SK-N-SH treated with all-trans-retinoic acid at 6 μM for 48 hours (cell line): ENCODE results near the gene DNASE1L2.

Source experiments
- ATAC-seq: fragments of 200-7000 bp; cut with Tn5 transposase; 3 replicates; pipeline ENCODE4 v1.9.1; 2020; ENCODE audit warnings: mild to moderate bottlenecking, moderate library complexity
- BACH2 ChIP-seq: fragments of 250-450 bp; sonication (Bioruptor Pico); IDR thresholded peaks from 2 replicates; pipeline ENCODE4 v1.9.0; 2021; ENCODE audit warnings: mild to moderate bottlenecking, borderline replicate concordance
- CSDC2 ChIP-seq: fragments of 250-450 bp; sonication (Bioruptor Pico); IDR thresholded peaks from 2 replicates; pipeline ENCODE4 v1.5.0; 2020; ENCODE audit warnings: mild to moderate bottlenecking, moderate library complexity
- ESRRG ChIP-seq: fragments of 250-450 bp; sonication (Bioruptor Pico); IDR thresholded peaks from 2 replicates; pipeline ENCODE4 v1.6.1; 2021; ENCODE audit warnings: mild to moderate bottlenecking
- GLIS3 ChIP-seq: fragments of 250-450 bp; sonication (Bioruptor Pico); IDR thresholded peaks from 2 replicates; pipeline ENCODE4 v1.5.0; 2020; ENCODE audit warnings: mild to moderate bottlenecking, moderate library complexity
- ISL1 ChIP-seq: fragments of 250-450 bp; sonication (Bioruptor Pico); IDR thresholded peaks from 2 replicates; pipeline ENCODE4 v2.1.2; 2022; ENCODE audit warnings: mild to moderate bottlenecking, moderate library complexity
- OSR1 ChIP-seq: fragments of 250-450 bp; sonication (Bioruptor Pico); IDR thresholded peaks from 2 replicates; pipeline ENCODE4 v1.8.0; 2022; ENCODE audit warnings: moderate library complexity, mild to moderate bottlenecking, inconsistent platforms
- PPARA ChIP-seq: fragments of 250-450 bp; sonication (Bioruptor Pico); IDR thresholded peaks from 2 replicates; pipeline ENCODE4 v1.5.0; 2020; ENCODE audit warnings: mild to moderate bottlenecking, borderline replicate concordance
- RARB ChIP-seq: fragments of 250-450 bp; sonication (Bioruptor Pico); IDR thresholded peaks from 2 replicates; pipeline ENCODE4 v1.8.0; 2021; ENCODE audit warnings: mild to moderate bottlenecking, moderate library complexity
- SNAI2 ChIP-seq: fragments of 250-450 bp; sonication (Bioruptor Pico); IDR thresholded peaks from 2 replicates; pipeline ENCODE4 v1.5.0; 2020; ENCODE audit warnings: mild to moderate bottlenecking, moderate library complexity
- TCF4 ChIP-seq: fragments of 250-450 bp; sonication (Bioruptor Pico); IDR thresholded peaks from 2 replicates; pipeline ENCODE4 v1.8.0; 2021; ENCODE audit warnings: mild to moderate bottlenecking, moderate library complexity, borderline replicate concordance
- TOX ChIP-seq: fragments of 250-450 bp; sonication (Bioruptor Pico); IDR thresholded peaks from 2 replicates; pipeline ENCODE4 v1.8.0; 2021; ENCODE audit warnings: mild to moderate bottlenecking, moderate library complexity, borderline replicate concordance
- ZC3H10 ChIP-seq: fragments of 250-450 bp; sonication (Bioruptor Pico); IDR thresholded peaks from 2 replicates; pipeline ENCODE4 v1.5.1; 2021; ENCODE audit warnings: mild to moderate bottlenecking, moderate library complexity
- ZFP3 ChIP-seq: fragments of 250-450 bp; sonication (Bioruptor Pico); IDR thresholded peaks from 2 replicates; pipeline ENCODE4 v1.5.0; 2020; ENCODE audit warnings: mild to moderate bottlenecking, moderate library complexity
- ZFP30 ChIP-seq: fragments of 450-650 bp; formaldehyde crosslinking; IDR thresholded peaks from 2 replicates; pipeline ENCODE4 v1.5.0; 2022; ENCODE audit warnings: mild to moderate bottlenecking, moderate library complexity
- ZNF70 ChIP-seq: fragments of 450-650 bp; formaldehyde crosslinking; IDR thresholded peaks from 2 replicates; pipeline ENCODE4 v1.5.0; 2020; ENCODE audit warnings: mild to moderate bottlenecking, moderate library complexity
- ZNF8 ChIP-seq: fragments of 450-650 bp; formaldehyde crosslinking; IDR thresholded peaks from 2 replicates; pipeline ENCODE4 v1.5.0; 2020; ENCODE audit warnings: mild to moderate bottlenecking, moderate library complexity
- TF ChIP-seq, protein P1 (sequence below): fragments of 250-450 bp; sonication (Bioruptor Pico); IDR thresholded peaks from 2 replicates; pipeline ENCODE4 v1.8.0; 2020; ENCODE audit warnings: mild to moderate bottlenecking, moderate library complexity, borderline replicate concordance
- TF ChIP-seq, protein P2 (sequence below): fragments of 250-450 bp; sonication (Bioruptor Pico); IDR thresholded peaks from 2 replicates; pipeline ENCODE4 v1.5.1; 2021; ENCODE audit warnings: mild to moderate bottlenecking, moderate library complexity
- TF ChIP-seq, protein P3 (sequence below): fragments of 250-450 bp; sonication (Bioruptor Pico); IDR thresholded peaks from 2 replicates; pipeline ENCODE4 v1.8.0; 2021; ENCODE audit warnings: low read depth, mild to moderate bottlenecking, moderate library complexity, borderline replicate concordance
- TF ChIP-seq, protein P4 (sequence below): fragments of 250-450 bp; sonication (Bioruptor Pico); IDR thresholded peaks from 2 replicates; pipeline ENCODE4 v1.5.0; 2020; ENCODE audit warnings: mild to moderate bottlenecking, moderate library complexity

The DNASE1L2 gene

DNA sequence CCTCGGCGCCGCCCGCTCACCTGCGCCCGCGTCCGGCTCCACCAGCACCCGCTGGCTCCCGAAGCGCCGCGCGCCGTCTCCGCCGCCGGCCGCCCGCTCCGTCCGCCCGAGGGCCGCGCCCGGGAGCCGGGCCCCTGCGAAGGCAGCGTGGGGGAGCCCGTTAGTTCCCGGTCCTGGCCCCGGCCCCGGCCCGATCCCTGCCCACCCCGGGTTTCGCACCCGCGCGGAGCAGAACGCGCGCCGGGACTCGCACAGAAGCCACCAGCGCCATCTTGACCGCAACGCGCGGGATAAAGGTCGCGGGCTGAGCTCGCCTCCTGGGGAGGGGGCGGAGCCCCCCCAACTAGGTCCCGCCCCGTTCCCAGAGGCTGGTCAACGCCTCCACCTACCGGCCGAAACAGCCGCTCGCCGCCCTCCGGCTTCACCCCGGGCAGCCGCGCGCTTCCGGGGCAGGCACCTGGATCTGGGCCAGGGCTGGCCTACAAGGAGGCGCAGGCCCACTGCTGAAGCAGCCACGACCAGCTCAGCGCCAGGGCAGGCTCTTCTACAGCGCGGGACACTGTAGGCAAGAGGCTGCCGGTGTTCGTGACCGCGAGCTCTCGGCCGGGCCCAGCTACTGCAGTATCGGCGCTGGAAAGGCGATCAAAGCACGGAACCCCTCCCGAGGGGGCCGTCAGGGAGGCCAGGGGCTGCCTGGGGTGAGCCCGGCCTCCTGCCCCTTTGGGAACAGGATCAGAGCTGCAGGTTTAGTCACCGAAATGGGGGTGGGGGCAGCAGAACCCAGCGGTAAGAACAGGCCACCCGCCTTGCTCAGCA is 15.3 kb downstream of the DNASE1L2 start, which contains the start of gene ECI1:
TSS of gene ECI1 (minus strand) at position 292 of the 816 bp plus-strand sequence. CDS start at position 271, 21 bp downstream.
- ATAC-seq = peak; percentile 91
- TF ChIP-seq, protein P1, sequence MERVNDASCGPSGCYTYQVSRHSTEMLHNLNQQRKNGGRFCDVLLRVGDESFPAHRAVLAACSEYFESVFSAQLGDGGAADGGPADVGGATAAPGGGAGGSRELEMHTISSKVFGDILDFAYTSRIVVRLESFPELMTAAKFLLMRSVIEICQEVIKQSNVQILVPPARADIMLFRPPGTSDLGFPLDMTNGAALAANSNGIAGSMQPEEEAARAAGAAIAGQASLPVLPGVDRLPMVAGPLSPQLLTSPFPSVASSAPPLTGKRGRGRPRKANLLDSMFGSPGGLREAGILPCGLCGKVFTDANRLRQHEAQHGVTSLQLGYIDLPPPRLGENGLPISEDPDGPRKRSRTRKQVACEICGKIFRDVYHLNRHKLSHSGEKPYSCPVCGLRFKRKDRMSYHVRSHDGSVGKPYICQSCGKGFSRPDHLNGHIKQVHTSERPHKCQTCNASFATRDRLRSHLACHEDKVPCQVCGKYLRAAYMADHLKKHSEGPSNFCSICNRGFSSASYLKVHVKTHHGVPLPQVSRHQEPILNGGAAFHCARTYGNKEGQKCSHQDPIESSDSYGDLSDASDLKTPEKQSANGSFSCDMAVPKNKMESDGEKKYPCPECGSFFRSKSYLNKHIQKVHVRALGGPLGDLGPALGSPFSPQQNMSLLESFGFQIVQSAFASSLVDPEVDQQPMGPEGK (CRISPR knock-in tag) = peak; percentile 100
- TF ChIP-seq GLIS3 = peak; percentile 2; the same call in 1 of the 2 replicates
- TF ChIP-seq, protein P2, sequence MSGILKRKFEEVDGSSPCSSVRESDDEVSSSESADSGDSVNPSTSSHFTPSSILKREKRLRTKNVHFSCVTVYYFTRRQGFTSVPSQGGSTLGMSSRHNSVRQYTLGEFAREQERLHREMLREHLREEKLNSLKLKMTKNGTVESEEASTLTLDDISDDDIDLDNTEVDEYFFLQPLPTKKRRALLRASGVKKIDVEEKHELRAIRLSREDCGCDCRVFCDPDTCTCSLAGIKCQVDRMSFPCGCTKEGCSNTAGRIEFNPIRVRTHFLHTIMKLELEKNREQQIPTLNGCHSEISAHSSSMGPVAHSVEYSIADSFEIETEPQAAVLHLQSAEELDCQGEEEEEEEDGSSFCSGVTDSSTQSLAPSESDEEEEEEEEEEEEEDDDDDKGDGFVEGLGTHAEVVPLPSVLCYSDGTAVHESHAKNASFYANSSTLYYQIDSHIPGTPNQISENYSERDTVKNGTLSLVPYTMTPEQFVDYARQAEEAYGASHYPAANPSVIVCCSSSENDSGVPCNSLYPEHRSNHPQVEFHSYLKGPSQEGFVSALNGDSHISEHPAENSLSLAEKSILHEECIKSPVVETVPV = 0 out of 2 replicates have a peak, but pooled peaks have one; percentile 18
- TF ChIP-seq, protein P3, sequence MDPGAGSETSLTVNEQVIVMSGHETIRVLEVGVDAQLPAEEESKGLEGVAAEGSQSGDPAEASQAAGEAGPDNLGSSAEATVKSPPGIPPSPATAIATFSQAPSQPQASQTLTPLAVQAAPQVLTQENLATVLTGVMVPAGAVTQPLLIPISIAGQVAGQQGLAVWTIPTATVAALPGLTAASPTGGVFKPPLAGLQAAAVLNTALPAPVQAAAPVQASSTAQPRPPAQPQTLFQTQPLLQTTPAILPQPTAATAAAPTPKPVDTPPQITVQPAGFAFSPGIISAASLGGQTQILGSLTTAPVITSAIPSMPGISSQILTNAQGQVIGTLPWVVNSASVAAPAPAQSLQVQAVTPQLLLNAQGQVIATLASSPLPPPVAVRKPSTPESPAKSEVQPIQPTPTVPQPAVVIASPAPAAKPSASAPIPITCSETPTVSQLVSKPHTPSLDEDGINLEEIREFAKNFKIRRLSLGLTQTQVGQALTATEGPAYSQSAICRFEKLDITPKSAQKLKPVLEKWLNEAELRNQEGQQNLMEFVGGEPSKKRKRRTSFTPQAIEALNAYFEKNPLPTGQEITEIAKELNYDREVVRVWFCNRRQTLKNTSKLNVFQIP = no peak
- no peak for TF ChIP-seq ZC3H10 (CRISPR knock-in tag)
- TF ChIP-seq ESRRG (CRISPR knock-in tag) = no peak

DNA sequence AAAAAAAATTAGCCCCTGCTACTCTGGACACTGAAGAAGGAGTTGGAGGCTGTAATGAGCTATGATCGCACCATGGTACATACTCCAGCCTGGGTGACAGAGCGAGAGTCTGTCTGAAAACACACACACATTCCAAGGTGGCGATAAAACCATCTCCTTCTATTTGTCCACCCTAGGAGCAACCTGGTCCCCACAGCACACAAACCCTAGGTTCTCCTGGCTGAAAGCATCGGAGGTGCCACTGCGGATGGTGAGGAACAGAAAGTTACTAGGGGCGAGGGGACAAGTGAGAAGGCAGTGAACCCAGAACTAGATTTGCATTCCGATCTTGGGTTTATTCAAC is 16.5 kb downstream of the DNASE1L2 start:
- TF ChIP-seq PPARA (CRISPR knock-in tag) = no peak
- TF ChIP-seq, protein P4, sequence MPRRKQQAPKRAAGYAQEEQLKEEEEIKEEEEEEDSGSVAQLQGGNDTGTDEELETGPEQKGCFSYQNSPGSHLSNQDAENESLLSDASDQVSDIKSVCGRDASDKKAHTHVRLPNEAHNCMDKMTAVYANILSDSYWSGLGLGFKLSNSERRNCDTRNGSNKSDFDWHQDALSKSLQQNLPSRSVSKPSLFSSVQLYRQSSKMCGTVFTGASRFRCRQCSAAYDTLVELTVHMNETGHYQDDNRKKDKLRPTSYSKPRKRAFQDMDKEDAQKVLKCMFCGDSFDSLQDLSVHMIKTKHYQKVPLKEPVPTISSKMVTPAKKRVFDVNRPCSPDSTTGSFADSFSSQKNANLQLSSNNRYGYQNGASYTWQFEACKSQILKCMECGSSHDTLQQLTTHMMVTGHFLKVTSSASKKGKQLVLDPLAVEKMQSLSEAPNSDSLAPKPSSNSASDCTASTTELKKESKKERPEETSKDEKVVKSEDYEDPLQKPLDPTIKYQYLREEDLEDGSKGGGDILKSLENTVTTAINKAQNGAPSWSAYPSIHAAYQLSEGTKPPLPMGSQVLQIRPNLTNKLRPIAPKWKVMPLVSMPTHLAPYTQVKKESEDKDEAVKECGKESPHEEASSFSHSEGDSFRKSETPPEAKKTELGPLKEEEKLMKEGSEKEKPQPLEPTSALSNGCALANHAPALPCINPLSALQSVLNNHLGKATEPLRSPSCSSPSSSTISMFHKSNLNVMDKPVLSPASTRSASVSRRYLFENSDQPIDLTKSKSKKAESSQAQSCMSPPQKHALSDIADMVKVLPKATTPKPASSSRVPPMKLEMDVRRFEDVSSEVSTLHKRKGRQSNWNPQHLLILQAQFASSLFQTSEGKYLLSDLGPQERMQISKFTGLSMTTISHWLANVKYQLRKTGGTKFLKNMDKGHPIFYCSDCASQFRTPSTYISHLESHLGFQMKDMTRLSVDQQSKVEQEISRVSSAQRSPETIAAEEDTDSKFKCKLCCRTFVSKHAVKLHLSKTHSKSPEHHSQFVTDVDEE = no peak
- TF ChIP-seq ISL1 (CRISPR knock-in tag) = no peak
- no peak for TF ChIP-seq ZFP30 (CRISPR knock-in tag)
- TF ChIP-seq OSR1 (CRISPR knock-in tag) = no peak
- TF ChIP-seq SNAI2 (CRISPR knock-in tag) = no peak
- no peak for TF ChIP-seq ZNF8 (CRISPR knock-in tag)
- TF ChIP-seq TOX (CRISPR knock-in tag) = no peak
- TF ChIP-seq TCF4 (CRISPR knock-in tag) = no peak
- no peak for TF ChIP-seq ZFP3 (CRISPR knock-in tag)
- no peak for TF ChIP-seq BACH2 (CRISPR knock-in tag)
- TF ChIP-seq, protein P2 = no peak
- TF ChIP-seq ZNF70 (CRISPR knock-in tag) = no peak
- TF ChIP-seq, protein P3 = no peak
- no peak for TF ChIP-seq CSDC2 (CRISPR knock-in tag)
- TF ChIP-seq RARB (CRISPR knock-in tag) = no peak
- TF ChIP-seq, all 23 proteins: peak for 0

More for the DNA sequence above, 16.5 kb downstream of the DNASE1L2 start:
- ATAC-seq = no peak
